ENCODE results near the gene TOR1A. TPM values are rescaled to one million over a fixed set of nuclear protein-coding genes. Genes with fewer than 3 reads are reported as not detected.

TOR1A gene
- total and polyA plus RNA-seq, 12 donors = 10.9 to 19.8 (median 13.3) TPM

- intact Hi-C loops (cut with DNase I) = no loop called here
- H3K4me3 ChIP-seq = no peak overlapping the region
- no peaks in the 10 kb centered on the region for H3K27me3 ChIP-seq
- ATAC-seq = no peak
- no peak for TF ChIP-seq CTCF (IDR thresholded peaks at IDR 0.05)
- H3K36me3 ChIP-seq = peaks cover 0 to 96% (median 44%) of the 10 kb centered on the region in 9 donors
- no peaks in the 10 kb centered on the region for H3K9me3 ChIP-seq
- WGBS, 2 donors = 86 to 95% methylated on average over 12 of the region's 12 CpGs
- peaks cover 0 to 25% (median 0%) of the 10 kb centered on the region in 9 donors for H3K4me1 ChIP-seq
- H3K27ac ChIP-seq = no peak overlapping the region
- no peak for DNase-seq
Measured at GRCh38 chr9:129861447-129861827, 37.5 kb upstream of the TOR1A start.

- WGBS, 2 donors = 75 to 86% methylated on average over 11 of the region's 11 CpGs
- intact Hi-C loops (cut with DNase I) = no loop called here
- Histone ChIP-seq H3K27me3 (no peaks in the 10 kb centered on the region), H3K4me1 (peaks cover 0 to 19% (median 0%) of the 10 kb centered on the region in 9 donors), H3K36me3 (peaks cover 0 to 96% (median 49%) of the 10 kb centered on the region in 9 donors), H3K4me3 (no peak overlapping the region), H3K27ac (no peak overlapping the region), H3K9me3 (no peaks in the 10 kb centered on the region)
- ATAC-seq (no peak), DNase-seq (no peak)
- TF ChIP-seq CTCF (IDR thresholded peaks at IDR 0.05) = no peak
Measured at GRCh38 chr9:129860653-129861446, 36.9 kb upstream of the TOR1A start.

GRCh38 chr9:129858167-129858962 lies 34.4 kb upstream of the TOR1A start:
- peaks cover 0 to 94% (median 50%) of the 10 kb centered on the region in 9 donors for H3K36me3 ChIP-seq
- ATAC-seq (no peak), DNase-seq (no peak)
- no peak for TF ChIP-seq CTCF (IDR thresholded peaks at IDR 0.05)
- peaks cover 0 to 12% (median 0%) of the 10 kb centered on the region in 9 donors for H3K4me1 ChIP-seq
- WGBS, 2 donors = 89 to 93% methylated on average over 11 of the region's 11 CpGs
- intact Hi-C loops (cut with DNase I) = no loop called here
- no peaks in the 10 kb centered on the region for H3K27me3 ChIP-seq
- H3K9me3 ChIP-seq = no peaks in the 10 kb centered on the region
- H3K27ac ChIP-seq = no peak overlapping the region
- H3K4me3 ChIP-seq = no peak overlapping the region

- peaks cover 3 to 94% (median 56%) of the 10 kb centered on the region in 9 donors for H3K36me3 ChIP-seq
Measured at GRCh38 chr9:129857207-129857606, 33.3 kb upstream of the TOR1A start.

More at GRCh38 chr9:129857207-129857606, 33.3 kb upstream of the TOR1A start:
- DNase-seq (no peak), ATAC-seq (no peak)
- peaks cover 0 to under 1% (median 0%) of the 10 kb centered on the region in 9 donors for H3K4me1 ChIP-seq
- intact Hi-C loops (cut with DNase I) = no loop called here
- WGBS, 2 donors = 88 to 94% methylated on average over 7 of the region's 7 CpGs
- H3K27ac ChIP-seq = no peak overlapping the region
- H3K27me3 ChIP-seq = no peaks in the 10 kb centered on the region
- no peaks in the 10 kb centered on the region for H3K9me3 ChIP-seq
- no peak overlapping the region for H3K4me3 ChIP-seq
- no peak for TF ChIP-seq CTCF (IDR thresholded peaks at IDR 0.05)

Data from heart right ventricle (tissue), 16 donors.